MCF 10A (cell line): Measurements from ENCODE around the gene DHX8. TPM values are rescaled to one million over a fixed set of nuclear protein-coding genes. Genes with fewer than 3 reads are reported as not detected.

ENCODE experiments used
- BruUV-seq: library from RNA; stranded (reverse); fragments of 400-500 nt; replicated peaks from 2 replicates; lab custom pipeline; 2021; lab: Mats Ljungman, UMichigan
- CTCF ChIA-PET: fragments of 300-600 bp; sonication (Branson Sonifier 250); formaldehyde crosslinking; extraction: SDS; loops from one replicate; lab custom pipeline; 2021; ENCODE audit warnings: antibody characterized with exemption, inconsistent platforms; lab: Yijun Ruan, JAX
- POLR2A ChIA-PET: fragments of 300-600, 350-650 bp; sonication (Branson Sonifier 250); formaldehyde crosslinking; extraction: SDS; loops from one replicate; lab custom pipeline; 2020; ENCODE audit warnings: antibody characterized with exemption, inconsistent platforms; lab: Yijun Ruan, JAX
- DNase-seq: peaks from one replicate; pipeline ENCODE4 v3.0.0-alpha.2; 2018; ENCODE audit not compliant: unreplicated experiment
- H3K27ac Mint-ChIP-seq: one replicate; pipeline ENCODE4 v1.8.0; 2022; ENCODE audit warnings: mild to moderate bottlenecking, low read depth, mixed read lengths; ENCODE audit not compliant: unreplicated experiment
- H3K27me3 Mint-ChIP-seq: one replicate; pipeline ENCODE4 v1.8.0; 2022; ENCODE audit warnings: mixed read lengths; ENCODE audit not compliant: insufficient read depth, unreplicated experiment
- H3K36me3 Mint-ChIP-seq: one replicate; pipeline ENCODE4 v1.8.0; 2022; ENCODE audit warnings: mild to moderate bottlenecking, moderate library complexity, mixed read lengths; ENCODE audit not compliant: insufficient read depth, unreplicated experiment
- H3K4me1 Mint-ChIP-seq: one replicate; pipeline ENCODE4 v1.8.0; 2022; ENCODE audit warnings: mixed read lengths; ENCODE audit not compliant: insufficient read depth, unreplicated experiment
- H3K4me3 Mint-ChIP-seq: one replicate; pipeline ENCODE4 v1.8.0; 2022; ENCODE audit warnings: mild to moderate bottlenecking, moderate library complexity, mixed read lengths; ENCODE audit not compliant: unreplicated experiment
- H3K9me3 Mint-ChIP-seq: one replicate; pipeline ENCODE4 v1.8.0; 2022; ENCODE audit warnings: mixed read lengths; ENCODE audit not compliant: unreplicated experiment
- intact Hi-C: fragments of 100-400 bp; cut with micrococcal nuclease; formaldehyde crosslinking; loops from 2 replicates; pipeline ENCODE4 v1.14.1; 2022
- total RNA-seq: library from RNA; stranded (reverse); gene quantifications from 2 replicates; pipeline ENCODE4 v1.2.3, GENCODE V29; 2022
- TF ChIP-seq, protein P1 (sequence below): fragments of 200-600 bp; IDR thresholded peaks from one replicate; pipeline ENCODE4 v1.8.0; 2022; ENCODE audit warnings: antibody characterized with exemption, mild to moderate bottlenecking; ENCODE audit not compliant: unreplicated experiment

DHX8 gene
- total RNA-seq, 1 experiment from 2014 or later = 56.9 TPM

GRCh38 chr17:43560461-43561427 lies 77.0 kb downstream of the DHX8 start:
- intact Hi-C loops = no loop called here
- BruUV-seq = no TSS peak
- POLR2A ChIA-PET = interaction anchor here (0.5 to 0.7 kb wide), 2 partner anchors 113 to 329 kb away, joined by 3 read pairs; no protein-coding TSS in a partner anchor
- CTCF ChIA-PET = interaction anchor here (0.6 to 1.8 kb wide), 4 partner anchors 16 to 167 kb away, joined by 3 to 7 read pairs (median 4); no protein-coding TSS in a partner anchor
- TF ChIP-seq, protein P1, sequence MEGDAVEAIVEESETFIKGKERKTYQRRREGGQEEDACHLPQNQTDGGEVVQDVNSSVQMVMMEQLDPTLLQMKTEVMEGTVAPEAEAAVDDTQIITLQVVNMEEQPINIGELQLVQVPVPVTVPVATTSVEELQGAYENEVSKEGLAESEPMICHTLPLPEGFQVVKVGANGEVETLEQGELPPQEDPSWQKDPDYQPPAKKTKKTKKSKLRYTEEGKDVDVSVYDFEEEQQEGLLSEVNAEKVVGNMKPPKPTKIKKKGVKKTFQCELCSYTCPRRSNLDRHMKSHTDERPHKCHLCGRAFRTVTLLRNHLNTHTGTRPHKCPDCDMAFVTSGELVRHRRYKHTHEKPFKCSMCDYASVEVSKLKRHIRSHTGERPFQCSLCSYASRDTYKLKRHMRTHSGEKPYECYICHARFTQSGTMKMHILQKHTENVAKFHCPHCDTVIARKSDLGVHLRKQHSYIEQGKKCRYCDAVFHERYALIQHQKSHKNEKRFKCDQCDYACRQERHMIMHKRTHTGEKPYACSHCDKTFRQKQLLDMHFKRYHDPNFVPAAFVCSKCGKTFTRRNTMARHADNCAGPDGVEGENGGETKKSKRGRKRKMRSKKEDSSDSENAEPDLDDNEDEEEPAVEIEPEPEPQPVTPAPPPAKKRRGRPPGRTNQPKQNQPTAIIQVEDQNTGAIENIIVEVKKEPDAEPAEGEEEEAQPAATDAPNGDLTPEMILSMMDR = no peak
- H3K4me3 Mint-ChIP-seq = no peak overlapping the region
- no peaks in the 10 kb centered on the region for H3K9me3 Mint-ChIP-seq
- H3K27me3 Mint-ChIP-seq = peaks cover 7% of the 10 kb centered on the region
- H3K36me3 Mint-ChIP-seq = no peaks in the 10 kb centered on the region
- no peak overlapping the region for H3K27ac Mint-ChIP-seq
- peaks cover 19% of the 10 kb centered on the region for H3K4me1 Mint-ChIP-seq
- no peak for DNase-seq

- ChIA-PET CTCF (interaction anchor here (2.1 kb wide), 1 partner anchor 13 kb away, joined by 6 read pairs; no protein-coding TSS in a partner anchor), POLR2A (interaction anchor here (0.5 to 1.0 kb wide), 3 partner anchors 11 to 173 kb away, joined by 3 to 5 read pairs (median 3); no protein-coding TSS in a partner anchor)
- no peak for DNase-seq
- Mint-ChIP-seq H3K36me3 (no peaks in the 10 kb centered on the region), H3K27ac (no peak overlapping the region), H3K4me3 (no peak overlapping the region), H3K9me3 (no peaks in the 10 kb centered on the region), H3K27me3 (peaks cover 7% of the 10 kb centered on the region), H3K4me1 (peaks cover 10% of the 10 kb centered on the region)
- intact Hi-C loops = no loop called here
- TF ChIP-seq, protein P1 = no peak
- BruUV-seq = no TSS peak
Measured at GRCh38 chr17:43562679-43563599, 79.2 kb downstream of the DHX8 start.

GRCh38 chr17:43563600-43564594 lies 80.1 kb downstream of the DHX8 start:
- no TSS peak for BruUV-seq
- TF ChIP-seq, protein P1 = no peak
- H3K27ac Mint-ChIP-seq = no peak overlapping the region
- H3K9me3 Mint-ChIP-seq = no peaks in the 10 kb centered on the region
- ChIA-PET POLR2A (interaction anchor here (1.0 kb wide), 1 partner anchor 10 kb away, joined by 3 read pairs; no protein-coding TSS in a partner anchor), CTCF (interaction anchor here (0.6 to 2.1 kb wide), 2 partner anchors 12 to 160 kb away, joined by 3 to 6 read pairs; no protein-coding TSS in a partner anchor)
- H3K4me1 Mint-ChIP-seq = peaks cover 10% of the 10 kb centered on the region
- H3K4me3 Mint-ChIP-seq = no peak overlapping the region
- no peaks in the 10 kb centered on the region for H3K36me3 Mint-ChIP-seq
- no peak for DNase-seq
- peaks cover 7% of the 10 kb centered on the region for H3K27me3 Mint-ChIP-seq
- intact Hi-C loops = no loop called here
